Hepatocyte (in vitro differentiated cells): ENCODE data around the gene C16orf92. TPM values are rescaled to one million over a fixed set of nuclear protein-coding genes. Genes with fewer than 3 reads are reported as not detected.

Experiments used
- DNase-seq: peaks from one replicate; pipeline ENCODE4 v3.0.0-alpha.2; 2016; ENCODE audit warnings: low spot score
- H2AFZ ChIP-seq: fragments of 200-600 bp; sonication (generic); 2 replicates; pipeline ENCODE4 v1.6.0; 2016; ENCODE audit warnings: antibody characterized with exemption, mild to moderate bottlenecking
- H3K27ac ChIP-seq: fragments of 200-600 bp; sonication (generic); 2 replicates; pipeline ENCODE4 v1.5.1; 2016; ENCODE audit warnings: mild to moderate bottlenecking
- H3K27me3 ChIP-seq: fragments of 200-600 bp; sonication (generic); 2 replicates; pipeline ENCODE4 v1.6.1; 2016
- H3K36me3 ChIP-seq: fragments of 200-600 bp; sonication (generic); replicated peaks from 2 replicates; pipeline ENCODE4 v1.5.1; 2016; ENCODE audit warnings: low read depth; ENCODE audit not compliant: insufficient read depth
- H3K4me1 ChIP-seq: fragments of 200-600 bp; sonication (generic); 2 replicates; pipeline ENCODE4 v1.5.1; 2016; ENCODE audit warnings: mild to moderate bottlenecking, moderate library complexity; ENCODE audit not compliant: insufficient read depth
- H3K4me2 ChIP-seq: fragments of 200-600 bp; sonication (generic); 2 replicates; pipeline ENCODE4 v1.6.0; 2016
- H3K4me3 ChIP-seq: fragments of 200-600 bp; sonication (generic); 2 replicates; pipeline ENCODE4 v1.5.1; 2016; ENCODE audit warnings: mild to moderate bottlenecking
- H3K79me2 ChIP-seq: fragments of 200-600 bp; sonication (generic); 2 replicates; pipeline ENCODE4 v1.6.0; 2017; ENCODE audit warnings: mild to moderate bottlenecking
- H3K9me2 ChIP-seq: fragments of 200-600 bp; sonication (generic); replicated peaks from 2 replicates; pipeline ENCODE4 v1.6.0; 2017; ENCODE audit warnings: mild to moderate bottlenecking; ENCODE audit not compliant: insufficient read depth
- H3K9me3 ChIP-seq: fragments of 200-600 bp; sonication (generic); 2 replicates; pipeline ENCODE4 v1.5.1; 2016; ENCODE audit warnings: low read depth, mild to moderate bottlenecking
- H4K20me1 ChIP-seq: fragments of 200-600 bp; sonication (generic); 2 replicates; pipeline ENCODE4 v1.6.0; 2016; ENCODE audit warnings: mild to moderate bottlenecking; ENCODE audit not compliant: insufficient read depth, poor library complexity, severe bottlenecking
- EZH2 ChIP-seq: fragments of 200-600 bp; sonication (generic); IDR thresholded peaks from 2 replicates; pipeline ENCODE4 v1.6.1; 2016; ENCODE audit warnings: antibody characterized with exemption, mild to moderate bottlenecking, borderline replicate concordance
- EZH2phosphoT487 ChIP-seq: fragments of 200-600 bp; sonication (generic); IDR thresholded peaks from one replicate; pipeline ENCODE4 v1.6.1; 2018; ENCODE audit warnings: antibody characterized with exemption, mild to moderate bottlenecking, low read depth, moderate library complexity; ENCODE audit not compliant: unreplicated experiment, severe bottlenecking
- WGBS: methylation state at CpG from one replicate; pipeline ENCODE4 v1.1.6; 2016; ENCODE audit warnings: low lambda C conversion rate; ENCODE audit errors: missing lambda C conversion rate; 5-methylcytosine and 5-hydroxymethylcytosine counted together
- polyA plus RNA-seq: library from polyadenylated mRNA; unstranded; fragments of >200 nt; fragmentation: Nextera tagmentation; extraction: Ambion mirVana; gene quantifications from 2 replicates; pipeline ENCODE4 v1.2.1, GENCODE V29; 2016
- total RNA-seq: library from RNA; depleted of rRNA; stranded (reverse); fragments of >200 nt; gene quantifications from 2 replicates; pipeline ENCODE4 v1.2.3, GENCODE V29; 2014
- TF ChIP-seq, protein P1 (sequence below): fragments of 200-600 bp; sonication (generic); IDR thresholded peaks from 2 replicates; pipeline ENCODE4 v1.5.1; 2016; ENCODE audit warnings: antibody characterized with exemption, mild to moderate bottlenecking; ENCODE audit not compliant: poor library complexity

Gene C16orf92
- total and polyA plus RNA-seq, 2 experiments from 2014 or later = not detected

- Histone ChIP-seq H3K9me2 (no peaks in the 10 kb centered on the region), H3K4me2 (no peak overlapping the region), H3K27ac (no peak overlapping the region), H3K36me3 (no peaks in the 10 kb centered on the region), H2AFZ (no peak overlapping the region), H3K4me3 (no peak overlapping the region), H4K20me1 (no peaks in the 10 kb centered on the region), H3K27me3 (peaks cover 21% of the 10 kb centered on the region), H3K9me3 (no peaks in the 10 kb centered on the region), H3K79me2 (no peaks in the 10 kb centered on the region), H3K4me1 (no peaks in the 10 kb centered on the region)
- 90% methylated on average over 8 of the region's 11 CpGs for whole genome bisulfite sequencing
- TF ChIP-seq EZH2 (no peak), EZH2phosphoT487 (no peak)
- TF ChIP-seq, protein P1, sequence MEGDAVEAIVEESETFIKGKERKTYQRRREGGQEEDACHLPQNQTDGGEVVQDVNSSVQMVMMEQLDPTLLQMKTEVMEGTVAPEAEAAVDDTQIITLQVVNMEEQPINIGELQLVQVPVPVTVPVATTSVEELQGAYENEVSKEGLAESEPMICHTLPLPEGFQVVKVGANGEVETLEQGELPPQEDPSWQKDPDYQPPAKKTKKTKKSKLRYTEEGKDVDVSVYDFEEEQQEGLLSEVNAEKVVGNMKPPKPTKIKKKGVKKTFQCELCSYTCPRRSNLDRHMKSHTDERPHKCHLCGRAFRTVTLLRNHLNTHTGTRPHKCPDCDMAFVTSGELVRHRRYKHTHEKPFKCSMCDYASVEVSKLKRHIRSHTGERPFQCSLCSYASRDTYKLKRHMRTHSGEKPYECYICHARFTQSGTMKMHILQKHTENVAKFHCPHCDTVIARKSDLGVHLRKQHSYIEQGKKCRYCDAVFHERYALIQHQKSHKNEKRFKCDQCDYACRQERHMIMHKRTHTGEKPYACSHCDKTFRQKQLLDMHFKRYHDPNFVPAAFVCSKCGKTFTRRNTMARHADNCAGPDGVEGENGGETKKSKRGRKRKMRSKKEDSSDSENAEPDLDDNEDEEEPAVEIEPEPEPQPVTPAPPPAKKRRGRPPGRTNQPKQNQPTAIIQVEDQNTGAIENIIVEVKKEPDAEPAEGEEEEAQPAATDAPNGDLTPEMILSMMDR = no peak
- no peak for DNase-seq
These were observed 588 bp downstream of the C16orf92 start for GRCh38 chr16:30023586-30023985.

GRCh38 chr16:30024451-30024850 is 1.5 kb downstream of the C16orf92 start:
- H3K9me3 ChIP-seq = no peaks in the 10 kb centered on the region
- whole genome bisulfite sequencing = 87% methylated on average over 16 of the region's 16 CpGs
- H2AFZ ChIP-seq = no peak overlapping the region

DNA sequence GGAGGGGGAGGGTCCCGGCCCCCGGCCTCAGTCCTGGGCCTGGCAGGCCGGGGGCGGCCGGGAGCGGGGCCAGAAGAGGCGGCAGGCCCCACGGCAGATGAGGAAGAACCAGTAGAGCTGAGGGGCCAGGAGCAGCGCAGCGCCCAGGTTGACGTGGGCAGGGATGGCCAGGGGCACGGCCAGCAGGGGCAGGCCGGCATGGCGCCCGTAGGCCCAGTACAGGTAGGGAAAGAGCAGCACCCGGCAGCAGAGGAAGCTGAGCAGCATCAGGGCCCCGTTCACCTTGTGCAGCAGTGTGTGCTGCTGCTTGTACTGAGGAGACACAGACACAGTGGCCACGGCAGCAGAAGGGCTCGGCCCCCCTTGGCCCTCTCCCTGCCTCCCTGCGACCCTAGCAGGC is 2.2 kb downstream of the C16orf92 start:
- TF ChIP-seq, protein P1 = no peak
- TF ChIP-seq EZH2 (no peak), EZH2phosphoT487 (no peak)
- Histone ChIP-seq H3K4me1 (no peaks in the 10 kb centered on the region), H3K36me3 (no peaks in the 10 kb centered on the region), H2AFZ (no peak overlapping the region), H4K20me1 (no peaks in the 10 kb centered on the region), H3K79me2 (no peaks in the 10 kb centered on the region), H3K4me2 (no peak overlapping the region), H3K9me2 (no peaks in the 10 kb centered on the region), H3K4me3 (no peak overlapping the region), H3K9me3 (no peaks in the 10 kb centered on the region), H3K27ac (no peak overlapping the region), H3K27me3 (peaks cover 36% of the 10 kb centered on the region)
- WGBS = 81% methylated on average over 7 of the region's 20 CpGs
- no peak for DNase-seq

More at GRCh38 chr16:30024451-30024850, 1.5 kb downstream of the C16orf92 start:
- Histone ChIP-seq H3K4me3 (no peak overlapping the region), H3K27ac (no peak overlapping the region), H3K9me2 (no peaks in the 10 kb centered on the region), H3K36me3 (no peaks in the 10 kb centered on the region), H3K79me2 (no peaks in the 10 kb centered on the region), H4K20me1 (no peaks in the 10 kb centered on the region), H3K4me2 (no peak overlapping the region), H3K4me1 (no peaks in the 10 kb centered on the region), H3K27me3 (peaks cover 29% of the 10 kb centered on the region)
- TF ChIP-seq EZH2phosphoT487 (no peak), EZH2 (no peak)
- TF ChIP-seq, protein P1 = no peak
- DNase-seq = no peak

GRCh38 chr16:30025574-30025973 is 2.6 kb downstream of the C16orf92 start:
- DNase-seq = no peak
- Histone ChIP-seq H3K9me2 (no peaks in the 10 kb centered on the region), H3K4me2 (no peak overlapping the region), H3K27me3 (peaks cover 40% of the 10 kb centered on the region), H3K4me3 (no peak overlapping the region), H3K4me1 (no peaks in the 10 kb centered on the region), H4K20me1 (no peaks in the 10 kb centered on the region), H2AFZ (no peak overlapping the region), H3K79me2 (no peaks in the 10 kb centered on the region), H3K9me3 (no peaks in the 10 kb centered on the region), H3K27ac (no peak overlapping the region), H3K36me3 (no peaks in the 10 kb centered on the region)
- TF ChIP-seq EZH2 = no peak
- TF ChIP-seq, protein P1 = no peak
- no peak for TF ChIP-seq EZH2phosphoT487
- 79% methylated on average over 7 of the region's 7 CpGs for WGBS
